Activated CD8-positive, alpha-beta memory T cell treated with anti-CD3 and anti-CD28 coated beads for 36 hours (primary cell): Measurements from ENCODE around the gene MGAT3. TPM values are rescaled to one million over a fixed set of nuclear protein-coding genes. Genes with fewer than 3 reads are reported as not detected.

ENCODE experiments used
- CTCF ChIA-PET: fragments of 350-600 bp; sonication (Branson Sonifier 250); formaldehyde crosslinking; loops from one replicate; lab custom pipeline; 2021; ENCODE audit warnings: antibody characterized with exemption; lab: Charles Lee
- POLR2A ChIA-PET: fragments of 350-600 bp; sonication (Branson Sonifier 250); formaldehyde crosslinking; loops from one replicate; lab custom pipeline; 2021; ENCODE audit warnings: antibody characterized with exemption; lab: Charles Lee
- total RNA-seq, 2 experiments: library from RNA; stranded (reverse); gene quantifications; one replicate each; pipeline ENCODE4 v1.2.3, GENCODE V29; 2021

The MGAT3 gene
- total RNA-seq, 2 experiments from 2014 or later = 0.19 TPM

- CTCF ChIA-PET = interaction anchor here (0.5 to 4.1 kb wide), 3 partner anchors 12 to 548 kb away, joined by 3 to 43 read pairs (median 10); no protein-coding TSS in a partner anchor
- POLR2A ChIA-PET = interaction anchor here (0.7 kb wide), 1 partner anchor 23 kb away, joined by 8 read pairs; no protein-coding TSS in a partner anchor
These were observed 41.6 kb downstream of the MGAT3 start for GRCh38 chr22:39498368-39498767.

DNA sequence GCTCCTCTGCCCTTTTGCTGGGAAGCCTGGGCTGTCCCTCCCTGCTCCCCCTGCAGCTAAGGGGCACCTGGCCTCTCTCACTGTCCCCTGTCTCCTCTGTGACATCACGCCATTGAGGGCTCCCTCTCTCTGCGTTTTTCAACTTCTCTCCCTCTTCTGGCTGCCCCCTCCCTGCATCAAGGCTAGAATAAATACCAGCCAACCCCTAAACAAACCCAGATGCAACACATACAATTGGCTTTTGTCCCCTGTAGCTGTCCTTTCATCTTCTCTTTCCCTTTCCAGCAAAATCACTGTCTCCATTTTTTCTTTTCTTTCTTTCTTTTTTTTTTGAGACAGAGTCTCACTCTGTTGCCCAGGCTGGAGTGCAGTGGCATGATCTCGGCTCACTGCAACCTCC lies 42.0 kb downstream of the MGAT3 start:
- ChIA-PET POLR2A (no interaction called here), CTCF (interaction anchor here (0.5 to 4.1 kb wide), 2 partner anchors 31 to 548 kb away, joined by 3 to 43 read pairs; no protein-coding TSS in a partner anchor)

DNA sequence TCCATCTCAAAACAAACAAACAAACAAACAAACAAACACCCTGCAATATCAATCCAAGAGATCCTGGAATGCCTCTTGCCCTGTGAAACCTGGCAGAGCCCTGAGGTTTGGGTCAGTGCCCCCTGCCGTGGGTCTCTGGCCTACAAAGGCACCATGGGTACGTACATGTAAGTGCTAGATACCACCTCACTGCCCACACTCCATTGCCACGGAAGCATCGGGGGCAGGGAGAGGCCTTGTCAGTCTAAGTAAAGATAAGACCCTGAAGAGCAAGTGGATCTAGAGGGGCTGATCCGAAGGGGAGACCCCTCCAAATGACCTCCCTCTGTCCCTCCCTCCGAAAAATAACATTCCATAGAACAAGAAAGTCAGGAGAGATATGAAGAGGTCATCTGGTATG lies 43.3 kb downstream of the MGAT3 start:
- CTCF ChIA-PET = interaction anchor here (1.3 to 1.6 kb wide), 2 partner anchors 17 to 35 kb away, joined by 3 to 4 read pairs; no protein-coding TSS in a partner anchor
- POLR2A ChIA-PET = no interaction called here

DNA sequence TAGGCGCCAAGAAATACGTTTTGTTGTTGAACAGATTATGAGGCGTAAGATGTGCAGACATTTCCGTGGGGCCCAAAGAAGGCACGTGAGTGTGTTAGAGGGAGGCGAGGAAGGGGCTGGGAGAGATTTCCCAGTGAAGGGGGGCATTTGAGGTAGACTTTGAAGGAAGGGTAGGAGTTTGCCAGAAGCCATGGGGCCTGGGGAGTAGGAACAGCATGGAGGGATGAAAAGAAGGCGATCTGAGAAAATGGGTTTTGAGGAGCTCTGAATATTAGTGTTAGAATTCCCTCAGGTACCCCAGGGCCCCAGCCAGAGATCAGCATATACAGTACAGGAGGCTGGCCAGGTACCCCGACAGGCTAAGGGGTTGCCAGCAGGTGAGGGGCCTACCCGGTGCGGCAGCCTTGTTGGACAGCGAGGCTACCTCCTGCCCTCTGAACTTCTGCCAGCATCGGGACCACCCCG lies 44.9 kb downstream of the MGAT3 start:
- ChIA-PET POLR2A (interaction anchor here (0.6 to 3.3 kb wide), 8 partner anchors 15 to 224 kb away, joined by 3 to 26 read pairs (median 6); partner anchors contain the start of genes ATF4 and RPL3), CTCF (interaction anchor here (0.6 to 3.9 kb wide), 7 partner anchors 8 to 33 kb away, joined by 3 to 18 read pairs (median 4); partner anchors contain the start of gene ATF4)

- POLR2A ChIA-PET = interaction anchor here (0.6 to 3.3 kb wide), 7 partner anchors 15 to 223 kb away, joined by 3 to 26 read pairs (median 5); partner anchors contain the start of genes ATF4 and RPL3
- CTCF ChIA-PET = interaction anchor here (0.6 to 3.9 kb wide), 6 partner anchors 9 to 27 kb away, joined by 3 to 18 read pairs (median 4); partner anchors contain the start of gene ATF4
These were observed 45.4 kb downstream of the MGAT3 start, which contains the start of gene MIEF1 for GRCh38 chr22:39502109-39502788. MIEF1 (plus strand) TSS chr22:39502290; CDS start chr22:39511295, 9,005 bp downstream.

GRCh38 chr22:39502789-39503409 lies 46.1 kb downstream of the MGAT3 start:
- ChIA-PET CTCF (interaction anchor here (0.6 to 3.9 kb wide), 3 partner anchors 10 to 934 kb away, joined by 3 to 18 read pairs (median 11); no protein-coding TSS in a partner anchor), POLR2A (interaction anchor here (1.2 to 3.3 kb wide), 3 partner anchors 13 to 20 kb away, joined by 4 to 26 read pairs (median 8); partner anchors contain the start of gene ATF4)

GRCh38 chr22:39503630-39504029 lies 46.8 kb downstream of the MGAT3 start:
- ChIA-PET POLR2A (interaction anchor here (1.2 to 3.3 kb wide), 2 partner anchors 12 to 17 kb away, joined by 4 to 26 read pairs; partner anchors contain the start of gene ATF4), CTCF (interaction anchor here (0.6 to 3.9 kb wide), 3 partner anchors 10 to 933 kb away, joined by 3 to 18 read pairs (median 5); no protein-coding TSS in a partner anchor)

DNA sequence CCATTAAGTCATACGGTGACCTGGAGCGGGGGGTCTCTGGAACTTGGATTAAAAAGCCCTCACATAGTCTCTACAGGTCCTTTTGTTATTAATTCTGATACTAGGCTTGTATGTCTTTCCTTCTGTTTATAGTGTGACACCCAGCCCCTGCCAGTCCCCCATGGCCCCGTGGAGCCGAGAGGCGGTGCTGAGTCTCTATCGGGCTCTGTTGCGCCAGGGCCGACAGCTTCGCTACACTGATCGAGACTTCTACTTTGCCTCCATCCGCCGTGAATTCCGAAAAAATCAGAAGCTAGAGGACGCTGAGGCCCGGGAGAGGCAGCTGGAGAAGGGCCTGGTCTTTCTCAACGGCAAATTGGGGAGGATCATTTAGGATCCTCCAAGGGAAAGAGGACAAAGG lies 47.3 kb downstream of the MGAT3 start:
- ChIA-PET POLR2A (interaction anchor here (1.2 to 3.3 kb wide), 2 partner anchors 12 to 16 kb away, joined by 4 to 26 read pairs; partner anchors contain the start of gene ATF4), CTCF (interaction anchor here (2.1 to 3.9 kb wide), 2 partner anchors 9 to 10 kb away, joined by 5 to 18 read pairs; no protein-coding TSS in a partner anchor)

DNA sequence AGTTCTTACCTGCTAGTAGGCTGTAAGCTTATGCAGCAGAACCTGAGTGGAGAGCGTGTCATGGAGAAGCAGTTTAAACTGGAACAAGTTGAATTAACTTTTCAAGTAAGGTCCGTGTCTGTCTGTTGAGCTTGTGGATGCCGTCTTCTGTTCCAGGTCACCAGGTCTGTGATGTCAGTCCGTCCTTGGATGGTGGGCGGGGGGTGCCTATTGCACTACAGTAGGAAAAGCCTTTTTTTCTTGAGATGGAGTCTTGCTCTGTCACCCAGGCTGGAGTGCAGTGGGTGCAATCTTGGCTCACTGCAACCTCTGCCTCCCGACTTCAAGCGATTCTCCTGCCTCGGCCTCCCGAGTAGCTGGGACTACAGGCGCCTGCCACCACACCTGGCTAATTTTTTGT lies 50.2 kb downstream of the MGAT3 start:
- ChIA-PET CTCF (interaction anchor here (0.7 kb wide), 1 partner anchor 10 kb away, joined by 4 read pairs; no protein-coding TSS in a partner anchor), POLR2A (interaction anchor here (0.7 to 0.8 kb wide), 2 partner anchors 13 kb away, joined by 3 to 4 read pairs; partner anchors contain the start of gene ATF4)

GRCh38 chr22:39508393-39508792 lies 51.6 kb downstream of the MGAT3 start:
- CTCF ChIA-PET = no interaction called here
- POLR2A ChIA-PET = interaction anchor here (0.6 kb wide), 1 partner anchor 203 kb away, joined by 3 read pairs; no protein-coding TSS in a partner anchor

DNA sequence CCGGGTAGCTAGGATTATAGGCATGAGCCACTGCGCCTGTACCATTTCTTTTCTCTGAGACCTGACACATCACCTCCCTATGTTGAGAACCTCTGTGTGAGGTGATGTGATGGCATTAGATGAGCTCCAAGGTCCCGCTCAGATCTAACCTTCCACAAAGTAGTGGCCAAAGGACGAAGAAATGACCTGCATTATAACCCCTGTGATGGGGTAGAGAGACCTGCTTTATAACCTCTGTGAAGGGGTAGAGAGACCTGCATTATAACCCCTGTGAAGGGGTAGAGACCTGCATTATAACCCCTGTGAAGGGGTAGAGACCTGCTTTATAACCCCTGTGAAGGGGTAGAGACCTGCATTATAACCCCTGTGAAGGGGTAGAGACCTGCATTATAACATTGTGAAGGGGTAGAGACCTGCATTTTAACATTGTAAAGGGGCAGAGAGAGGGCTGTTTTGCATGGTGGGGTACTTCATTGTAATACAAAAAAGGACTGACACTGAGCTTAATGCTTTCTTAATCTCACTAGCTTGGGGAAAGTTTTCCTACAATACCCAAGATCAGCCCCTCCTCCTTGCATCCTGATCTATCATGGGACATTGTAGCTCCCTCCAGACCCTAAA lies 53.8 kb downstream of the MGAT3 start:
- POLR2A ChIA-PET = no interaction called here
- CTCF ChIA-PET = interaction anchor here (1.3 to 1.8 kb wide), 3 partner anchors 14 to 18 kb away, joined by 4 to 10 read pairs (median 4); no protein-coding TSS in a partner anchor

DNA sequence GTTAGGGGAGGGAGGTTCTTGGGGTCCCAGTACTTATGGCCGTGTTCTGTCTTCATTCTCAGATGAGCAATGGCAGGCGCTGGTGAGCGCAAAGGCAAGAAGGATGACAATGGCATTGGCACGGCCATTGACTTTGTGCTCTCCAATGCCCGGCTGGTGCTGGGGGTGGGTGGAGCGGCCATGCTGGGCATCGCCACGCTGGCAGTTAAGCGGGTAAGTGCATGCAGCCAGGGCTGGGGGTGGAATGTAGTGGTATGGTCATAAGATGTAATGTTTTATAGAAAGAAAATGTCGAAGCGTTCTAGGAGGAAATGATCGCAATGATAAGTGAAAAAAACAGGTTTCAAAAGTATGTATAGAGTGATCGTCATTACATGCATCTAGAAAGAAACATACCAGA lies 54.4 kb downstream of the MGAT3 start:
- POLR2A ChIA-PET = no interaction called here
- CTCF ChIA-PET = no interaction called here

DNA sequence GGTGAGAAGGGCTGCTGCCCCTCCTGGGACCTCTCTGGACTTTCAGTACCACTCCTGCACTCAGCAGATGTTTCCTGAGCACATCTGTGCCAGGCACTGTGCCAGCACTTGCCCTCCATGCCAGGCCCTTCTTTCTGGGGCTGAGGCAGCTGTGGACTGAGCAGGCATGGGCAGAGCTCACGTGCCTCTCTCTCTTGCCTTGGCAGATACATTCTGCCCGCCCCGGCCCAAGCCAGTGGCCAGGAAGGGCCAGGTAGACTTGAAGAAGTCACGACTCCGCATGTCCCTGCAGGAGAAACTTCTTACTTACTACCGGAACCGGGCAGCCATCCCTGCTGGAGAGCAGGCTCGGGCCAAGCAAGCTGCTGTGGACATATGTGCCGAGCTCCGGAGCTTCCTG lies 55.2 kb downstream of the MGAT3 start:
- ChIA-PET POLR2A (interaction anchor here (0.7 kb wide), 1 partner anchor 13 kb away, joined by 5 read pairs; no protein-coding TSS in a partner anchor), CTCF (interaction anchor here (1.7 to 3.2 kb wide), 2 partner anchors 8 to 18 kb away, joined by 7 to 18 read pairs; partner anchors contain the start of gene MIEF1)

GRCh38 chr22:39513791-39514190 lies 57.0 kb downstream of the MGAT3 start:
- POLR2A ChIA-PET = interaction anchor here (0.5 kb wide), 2 partner anchors 380 to 1682 kb away, joined by 3 to 4 read pairs; no protein-coding TSS in a partner anchor

GRCh38 chr22:39514373-39514973 lies 57.7 kb downstream of the MGAT3 start:
- ChIA-PET CTCF (interaction anchor here (1.0 to 3.2 kb wide), 5 partner anchors 11 to 21 kb away, joined by 3 to 18 read pairs (median 7); partner anchors contain the start of gene MIEF1), POLR2A (interaction anchor here (0.5 kb wide), 2 partner anchors 380 to 1682 kb away, joined by 3 to 4 read pairs; no protein-coding TSS in a partner anchor)

More at GRCh38 chr22:39513791-39514190, 57.0 kb downstream of the MGAT3 start:
- CTCF ChIA-PET = interaction anchor here (1.4 to 3.2 kb wide), 3 partner anchors 10 to 20 kb away, joined by 7 to 18 read pairs (median 8); partner anchors contain the start of gene MIEF1

DNA sequence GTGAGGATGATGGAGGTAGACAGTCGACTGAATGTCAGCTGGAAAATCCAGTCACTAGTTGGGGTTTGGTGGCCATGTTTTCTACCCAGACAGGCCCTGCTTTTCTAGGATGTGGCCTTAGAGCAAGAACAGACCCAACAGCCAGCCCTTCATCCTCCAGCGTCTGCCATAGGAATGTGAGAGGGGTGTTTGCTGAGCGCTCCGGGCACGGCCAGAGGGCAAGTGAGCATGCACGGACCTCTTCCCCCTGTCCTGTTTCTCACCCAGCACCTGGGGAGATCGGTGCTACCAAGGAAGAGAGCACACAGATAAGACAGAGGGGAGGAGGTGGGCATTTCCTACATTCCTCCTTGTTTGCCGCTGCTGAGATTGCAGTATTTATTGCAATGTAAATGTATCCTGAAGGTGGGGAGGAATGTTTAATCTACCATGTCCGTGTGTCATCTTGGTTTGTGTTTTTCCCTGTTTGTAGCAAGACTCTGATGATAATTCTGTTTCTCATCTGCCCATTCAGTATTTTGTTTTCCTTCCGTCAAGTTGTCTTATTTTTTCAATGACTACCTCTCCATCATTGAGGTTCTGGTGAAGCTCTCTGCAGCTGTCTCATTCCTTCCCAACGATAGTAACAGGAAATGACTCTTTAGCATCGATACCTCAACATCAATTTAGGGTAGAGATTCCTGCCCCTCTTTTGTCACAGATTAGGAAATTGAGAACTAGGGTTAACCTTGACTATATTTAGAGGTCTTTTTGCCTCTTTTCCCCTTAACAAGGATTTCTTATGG lies 58.6 kb downstream of the MGAT3 start:
- ChIA-PET CTCF (interaction anchor here (0.9 to 2.7 kb wide), 7 partner anchors 11 to 22 kb away, joined by 3 to 19 read pairs (median 6); partner anchors contain the start of gene MIEF1), POLR2A (interaction anchor here (0.9 to 2.5 kb wide), 2 partner anchors 12 to 14 kb away, joined by 4 to 9 read pairs; partner anchors contain the start of gene MIEF1)
